Measurements from ENCODE around the gene CCDC88C. TPM values are rescaled to one million over a fixed set of nuclear protein-coding genes. Genes with fewer than 3 reads are reported as not detected.

CCDC88C gene
- total RNA-seq, 1 experiment from 2014 or later, result 33.2 TPM

- CTCF ChIA-PET, result interaction anchor here (0.5 to 0.9 kb wide), 2 partner anchors 77 to 170 kb away, joined by 3 read pairs; no protein-coding TSS in a partner anchor
- BruUV-seq (replicated peaks), result no TSS peak
- Mint-ChIP-seq H3K9me3 (ENCODE audit: low read depth, unreplicated experiment) (no peaks in the 10 kb centered on the region), H3K36me3 (ENCODE audit: insufficient read depth, unreplicated experiment) (peaks cover 23% of the 10 kb centered on the region), H3K4me1 (ENCODE audit: low read depth, unreplicated experiment) (peaks cover 30% of the 10 kb centered on the region), H3K4me3 (ENCODE audit: low read depth, unreplicated experiment) (no peak overlapping the region), H3K27me3 (ENCODE audit: unreplicated experiment) (no peaks in the 10 kb centered on the region), H3K27ac (ENCODE audit: unreplicated experiment) (no peak overlapping the region)
- TF ChIP-seq CTCF (IDR thresholded peaks at IDR 0.05; ENCODE audit: unreplicated experiment), result no peak
- no peak for DNase-seq
- intact Hi-C loops (cut with micrococcal nuclease; ENCODE audit: unreplicated experiment), result no loop called here
These were observed 89.8 kb downstream of the CCDC88C start for GRCh38 chr14:91327661-91328312.

GRCh38 chr14:91327250-91327595 is 90.4 kb downstream of the CCDC88C start:
- Mint-ChIP-seq H3K36me3 (ENCODE audit: insufficient read depth, unreplicated experiment) (peaks cover 17% of the 10 kb centered on the region), H3K27ac (ENCODE audit: unreplicated experiment) (no peak overlapping the region), H3K4me3 (ENCODE audit: low read depth, unreplicated experiment) (no peak overlapping the region), H3K4me1 (ENCODE audit: low read depth, unreplicated experiment) (peaks cover 25% of the 10 kb centered on the region), H3K27me3 (ENCODE audit: unreplicated experiment) (no peaks in the 10 kb centered on the region), H3K9me3 (ENCODE audit: low read depth, unreplicated experiment) (no peaks in the 10 kb centered on the region)
- no TSS peak for BruUV-seq (replicated peaks)
- TF ChIP-seq CTCF (IDR thresholded peaks at IDR 0.05; ENCODE audit: unreplicated experiment), result no peak
- intact Hi-C loops (cut with micrococcal nuclease; ENCODE audit: unreplicated experiment), result no loop called here
- DNase-seq, result no peak
- CTCF ChIA-PET, result interaction anchor here (0.9 kb wide), 1 partner anchor 78 kb away, joined by 3 read pairs; no protein-coding TSS in a partner anchor

GRCh38 chr14:91326514-91327249 is 90.9 kb downstream of the CCDC88C start:
- intact Hi-C loops (cut with micrococcal nuclease; ENCODE audit: unreplicated experiment), result no loop called here
- H3K27ac Mint-ChIP-seq (ENCODE audit: unreplicated experiment), result no peak overlapping the region
- peaks cover 17% of the 10 kb centered on the region for H3K36me3 Mint-ChIP-seq (ENCODE audit: insufficient read depth, unreplicated experiment)
- CTCF ChIA-PET, result no interaction called here
- peaks cover 23% of the 10 kb centered on the region for H3K4me1 Mint-ChIP-seq (ENCODE audit: low read depth, unreplicated experiment)
- no peak for DNase-seq
- no peak for TF ChIP-seq CTCF (IDR thresholded peaks at IDR 0.05; ENCODE audit: unreplicated experiment)
- no peaks in the 10 kb centered on the region for H3K27me3 Mint-ChIP-seq (ENCODE audit: unreplicated experiment)
- H3K9me3 Mint-ChIP-seq (ENCODE audit: low read depth, unreplicated experiment), result no peaks in the 10 kb centered on the region
- no TSS peak for BruUV-seq (replicated peaks)
- H3K4me3 Mint-ChIP-seq (ENCODE audit: low read depth, unreplicated experiment), result no peak overlapping the region

- Mint-ChIP-seq H3K4me3 (ENCODE audit: low read depth, unreplicated experiment) (no peak overlapping the region), H3K27me3 (ENCODE audit: unreplicated experiment) (no peaks in the 10 kb centered on the region), H3K27ac (ENCODE audit: unreplicated experiment) (no peak overlapping the region), H3K9me3 (ENCODE audit: low read depth, unreplicated experiment) (no peaks in the 10 kb centered on the region), H3K36me3 (ENCODE audit: insufficient read depth, unreplicated experiment) (peaks cover 17% of the 10 kb centered on the region), H3K4me1 (ENCODE audit: low read depth, unreplicated experiment) (peaks cover 10% of the 10 kb centered on the region)
- CTCF ChIA-PET, result interaction anchor here (2.7 kb wide), 1 partner anchor 94 kb away, joined by 42 read pairs; the partner anchor contains the start of gene CCDC88C
- no TSS peak for BruUV-seq (replicated peaks)
- no peak for TF ChIP-seq CTCF (IDR thresholded peaks at IDR 0.05; ENCODE audit: unreplicated experiment)
- no peak for DNase-seq
- intact Hi-C loops (cut with micrococcal nuclease; ENCODE audit: unreplicated experiment), result no loop called here
These were observed 92.7 kb downstream of the CCDC88C start for GRCh38 chr14:91324606-91325575.

All from Calu3 (cell line).